ENCODE results near the gene EML4.

EML4 gene

GRCh38 chr2:42197792-42198191, 28.6 kb downstream of the EML4 start:
- DNase-seq = no peak

DNA sequence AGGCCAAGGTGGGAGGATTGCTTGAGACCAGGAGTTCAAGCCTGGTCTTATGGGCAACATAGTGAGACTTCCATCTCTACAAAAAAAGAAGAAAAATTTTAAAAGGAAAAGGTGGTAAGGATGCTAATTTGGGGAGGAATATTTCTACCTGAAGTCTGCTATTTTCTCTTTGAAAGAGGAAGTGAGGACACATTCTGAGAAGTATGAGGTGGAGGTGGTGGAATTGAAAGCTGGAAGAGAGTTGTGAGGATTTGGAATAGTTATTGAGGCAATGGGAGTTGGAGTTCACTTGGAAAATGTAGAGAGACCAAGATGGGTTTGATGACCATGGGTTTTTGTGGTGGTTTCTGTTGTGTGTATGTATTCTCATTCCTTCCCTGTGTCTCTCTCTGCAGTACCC, 29.3 kb downstream of the EML4 start:
- no peak for DNase-seq

GRCh38 chr2:42199002-42199401, 29.8 kb downstream of the EML4 start:
- no peak for DNase-seq

DNA sequence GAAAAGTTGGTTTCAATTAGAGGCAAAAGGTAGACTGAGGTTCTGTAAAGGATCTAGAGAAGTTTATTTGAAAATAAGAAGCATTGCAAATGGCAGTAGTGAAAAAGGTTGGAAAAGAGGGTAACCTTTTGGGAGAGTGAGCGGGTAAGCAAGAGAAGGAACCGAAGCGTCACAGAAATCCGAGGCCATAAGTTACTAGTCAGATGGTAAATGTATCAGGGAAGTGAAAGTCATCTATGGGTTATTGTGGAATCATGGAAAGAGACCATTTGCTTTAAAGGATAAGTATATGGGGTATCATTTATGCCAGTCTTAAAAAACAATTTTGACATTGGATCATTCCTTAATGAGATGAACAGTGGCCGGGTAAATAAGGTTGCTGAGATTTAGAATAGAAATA, 30.5 kb downstream of the EML4 start:
- DNase-seq = no peak

DNA sequence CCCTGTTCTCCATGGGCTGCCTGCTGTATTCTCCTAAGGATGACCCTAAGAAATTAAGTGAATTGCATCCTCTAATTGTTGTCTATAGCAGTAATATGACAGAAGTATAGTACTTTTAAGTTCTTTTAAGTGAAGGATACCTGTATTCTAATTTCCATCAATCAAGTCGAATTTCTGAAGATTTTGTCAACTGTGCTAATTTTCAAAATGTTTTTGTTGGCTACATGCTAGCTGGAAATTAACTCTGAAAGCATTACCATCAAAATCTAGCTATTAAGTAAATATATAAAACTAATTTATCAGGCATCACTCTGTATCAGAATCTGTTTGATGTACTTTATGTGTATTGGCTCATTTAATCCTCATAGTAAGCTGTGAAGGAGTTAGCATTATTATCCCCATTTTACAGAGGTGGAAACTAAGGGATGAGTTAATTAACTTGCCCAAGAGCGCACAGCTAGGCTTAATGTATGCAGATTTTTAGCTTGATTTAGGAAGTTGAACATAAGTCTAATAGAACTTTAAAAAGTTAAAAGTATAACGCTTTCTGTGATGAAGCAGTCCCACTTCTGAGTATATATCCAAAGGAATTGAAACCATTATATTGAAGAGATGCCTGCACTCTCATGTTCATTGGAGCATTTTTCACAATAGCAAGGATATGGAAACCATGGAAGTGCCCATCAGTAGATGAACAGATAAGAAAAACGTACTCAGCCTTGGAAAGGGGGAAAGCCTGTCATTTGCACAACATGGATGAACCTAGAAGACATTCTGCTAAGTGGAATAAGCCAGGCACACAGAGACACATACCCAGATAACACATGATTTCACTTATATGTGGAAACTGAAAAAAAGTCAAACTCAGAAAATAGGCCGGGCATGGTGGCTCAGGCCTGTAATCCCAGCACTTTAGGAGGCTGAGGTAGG, 32.0 kb downstream of the EML4 start:
- DNase-seq = no peak

GRCh38 chr2:42202634-42203008, 33.5 kb downstream of the EML4 start:
- no peak for DNase-seq

GRCh38 chr2:42203792-42204191, 34.6 kb downstream of the EML4 start:
- no peak for DNase-seq

DNA sequence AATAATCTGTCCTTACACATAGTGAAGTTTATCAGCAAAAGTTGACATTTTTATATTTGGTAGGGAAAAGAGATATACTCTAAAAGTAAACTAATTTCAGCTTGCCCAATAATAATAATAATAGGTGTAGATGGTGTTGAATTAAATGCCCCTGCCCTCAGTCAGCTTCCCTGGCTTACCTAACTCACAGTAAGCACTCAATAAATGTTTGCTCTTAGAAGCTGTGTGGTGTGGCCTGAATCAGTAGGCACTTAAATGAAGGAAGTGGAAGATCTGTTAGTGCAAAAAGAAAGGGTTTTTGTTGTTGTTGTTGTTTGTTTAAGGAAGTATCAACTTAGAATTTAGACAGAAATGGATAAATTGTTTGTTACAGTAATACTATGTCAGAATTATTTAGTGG, 36.2 kb downstream of the EML4 start:
- no peak for DNase-seq

- no peak for DNase-seq
Observed at GRCh38 chr2:42207826-42208225, 38.7 kb downstream of the EML4 start.

GRCh38 chr2:42210203-42210602, 41.0 kb downstream of the EML4 start:
- DNase-seq = no peak

DNA sequence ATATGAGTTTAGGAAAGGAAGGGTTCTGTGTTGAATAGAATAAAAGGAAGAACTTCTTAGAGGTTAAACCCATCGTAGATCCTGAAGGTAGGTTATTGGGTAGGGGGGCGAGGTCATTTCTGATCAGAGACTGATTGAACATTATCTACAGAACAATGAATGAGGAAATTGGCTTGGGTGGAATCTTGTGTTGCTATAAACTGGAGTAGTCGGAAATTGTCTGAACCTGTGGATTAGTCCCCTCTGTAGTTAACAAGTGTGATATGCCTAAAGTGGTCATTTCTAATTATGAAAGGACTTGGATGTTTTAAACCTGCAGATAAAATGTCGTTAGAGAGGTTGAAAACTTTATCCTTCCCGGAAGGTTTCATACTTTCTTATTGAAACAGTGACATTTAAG, 42.1 kb downstream of the EML4 start:
- no peak for DNase-seq

- no peak for DNase-seq
Observed at GRCh38 chr2:42214669-42215068, 45.5 kb downstream of the EML4 start.

DNA sequence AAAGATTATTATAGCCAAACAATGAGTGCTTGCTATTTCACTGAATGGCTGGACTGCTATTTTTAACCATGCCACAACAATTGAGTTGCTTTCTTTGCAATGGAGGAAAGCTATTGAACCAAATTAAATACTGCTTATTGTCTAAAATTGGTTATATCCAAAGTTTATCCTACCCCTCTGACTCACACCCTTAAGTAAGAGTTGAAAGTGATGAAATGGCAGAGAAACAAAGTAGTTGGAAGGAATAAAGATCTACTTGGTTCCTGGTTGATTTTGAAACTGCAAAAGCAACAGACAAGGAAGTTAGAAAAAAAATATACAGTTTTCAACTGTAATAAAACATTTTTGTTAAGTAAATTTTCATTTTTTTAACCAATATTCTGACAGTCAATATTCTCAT, 47.5 kb downstream of the EML4 start:
- DNase-seq = no peak

- DNase-seq = no peak
Observed at GRCh38 chr2:42217307-42217706, 48.2 kb downstream of the EML4 start.

- no peak for DNase-seq
Observed at GRCh38 chr2:42217914-42218313, 48.8 kb downstream of the EML4 start.

GRCh38 chr2:42218712-42219111, 49.6 kb downstream of the EML4 start:
- DNase-seq = no peak

- no peak for DNase-seq
Observed at GRCh38 chr2:42219160-42219559, 50.0 kb downstream of the EML4 start.

DNA sequence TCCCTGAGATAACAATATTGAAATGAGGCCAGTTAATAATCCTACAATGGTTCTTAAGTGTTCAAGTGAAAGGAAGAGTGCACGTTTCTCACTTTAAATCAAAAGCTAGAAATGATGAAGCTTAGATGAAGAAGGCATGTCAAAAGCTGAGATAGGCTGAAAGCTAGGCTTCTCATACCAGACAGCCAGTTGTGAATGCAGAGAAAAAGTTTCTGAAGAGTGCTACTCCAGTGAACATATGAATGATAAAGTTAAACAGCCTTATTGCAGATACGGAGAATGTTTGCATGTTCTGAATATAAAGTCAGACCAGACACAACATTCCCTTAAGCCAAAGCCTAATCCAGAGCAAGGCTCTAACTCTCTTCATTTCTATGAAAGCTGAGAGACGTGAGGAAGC, 51.4 kb downstream of the EML4 start:
- no peak for DNase-seq

DNA sequence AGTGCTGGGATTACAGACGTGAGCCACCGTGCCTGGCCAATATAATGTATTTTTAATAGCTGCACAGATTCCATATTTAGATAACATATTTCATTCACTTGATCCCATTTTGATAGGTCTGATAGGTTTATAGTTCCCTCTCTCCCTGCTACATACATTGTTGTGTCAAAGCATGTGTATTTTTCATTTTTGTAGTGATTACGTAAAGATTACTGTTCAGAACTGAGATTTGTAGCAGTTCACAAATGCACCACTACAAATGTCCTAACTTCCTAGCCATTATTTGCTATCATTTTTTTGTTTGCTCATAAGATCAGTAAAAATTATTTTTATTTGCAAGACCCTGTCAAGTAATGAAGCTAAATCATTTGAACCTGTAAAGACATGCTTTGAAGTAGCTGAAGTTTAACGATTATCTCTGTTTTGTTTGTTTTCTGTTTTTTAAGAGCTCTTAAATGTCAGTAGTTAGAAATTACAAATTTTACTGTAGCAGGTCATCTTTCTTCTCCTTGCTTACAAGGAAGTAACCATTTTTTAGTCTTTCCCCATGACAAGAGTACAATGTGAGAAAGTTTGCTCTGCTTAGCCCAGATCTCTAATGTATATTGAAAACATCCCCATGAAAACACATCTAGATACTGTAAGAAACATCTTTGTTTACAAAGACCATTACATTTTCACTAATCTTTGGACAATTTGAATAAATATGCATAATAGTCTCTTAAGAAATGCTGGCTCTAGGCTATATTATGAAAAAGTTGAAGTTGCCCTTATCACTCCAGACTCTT, 54.1 kb downstream of the EML4 start:
- DNase-seq = no peak

DNA sequence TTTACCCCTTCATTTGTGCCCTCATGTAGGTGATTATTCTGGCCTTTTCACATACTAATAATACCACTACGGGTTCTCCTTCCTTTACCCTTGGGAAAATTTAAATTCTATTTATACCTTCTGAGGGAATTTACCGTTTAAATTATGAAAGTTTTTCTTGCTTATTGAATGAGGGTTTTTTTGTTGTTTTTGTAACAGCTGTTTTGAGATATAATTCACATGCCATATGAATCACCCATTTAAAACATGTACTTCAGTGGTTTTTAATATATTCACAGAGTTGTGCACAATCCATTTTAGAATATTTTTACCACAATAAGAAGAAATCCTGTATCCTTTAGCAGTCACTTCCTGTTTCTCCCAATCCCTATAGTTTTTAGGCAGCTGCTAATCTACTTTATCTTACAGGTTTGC, 54.7 kb downstream of the EML4 start:
- DNase-seq = no peak

DNA sequence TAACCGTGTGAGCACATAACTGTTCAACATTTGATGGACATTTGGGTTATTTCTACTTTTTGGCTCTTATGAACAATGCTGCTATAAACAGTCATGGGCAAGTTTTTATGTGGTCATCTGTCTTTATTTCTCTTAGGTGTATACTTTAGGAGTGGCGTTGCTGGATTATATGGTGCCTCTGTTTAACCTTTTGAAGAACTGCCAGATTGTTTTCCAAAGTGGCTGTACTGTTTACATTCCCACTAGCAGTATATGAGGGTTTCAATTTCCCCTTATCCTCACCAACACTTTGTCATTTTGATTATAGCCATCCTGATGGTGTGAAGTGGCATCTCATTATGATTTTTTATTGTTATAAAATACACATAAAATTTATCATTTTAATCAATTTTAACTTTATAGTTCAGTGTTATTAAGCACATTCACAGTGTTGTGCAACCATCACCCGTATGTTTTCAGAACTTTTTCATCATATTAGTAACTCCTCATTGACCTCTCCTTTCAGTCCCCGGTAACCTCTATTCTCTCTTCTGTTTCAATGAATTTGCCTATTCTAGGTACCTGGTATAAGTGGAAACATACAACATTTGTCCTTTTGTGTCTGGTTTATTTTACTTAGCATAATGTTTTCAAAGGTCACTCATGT, 55.4 kb downstream of the EML4 start:
- no peak for DNase-seq

DNA sequence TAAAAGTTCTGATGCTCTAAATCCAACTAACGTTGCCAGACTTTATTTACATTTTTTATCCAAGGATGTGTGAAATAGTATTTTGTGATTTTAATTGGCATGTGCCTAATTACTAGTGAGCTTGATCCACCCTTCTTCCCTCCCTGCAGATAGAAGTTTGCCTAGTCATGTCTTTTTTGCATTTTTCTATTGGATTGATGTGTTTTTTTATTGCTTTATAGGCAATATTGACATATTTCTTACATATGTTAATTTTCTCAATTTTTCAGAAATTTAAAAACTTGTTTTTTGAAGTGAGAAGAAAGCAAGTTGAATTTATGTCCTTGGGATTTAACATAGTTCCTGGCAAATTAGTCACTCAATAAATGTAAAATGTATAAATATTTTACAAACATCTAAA, 56.4 kb downstream of the EML4 start:
- no peak for DNase-seq

GRCh38 chr2:42227491-42227890, 58.3 kb downstream of the EML4 start:
- DNase-seq = peak in 2 of 6 experiments; percentile 6 to 11

GRCh38 chr2:42228101-42228500, 58.9 kb downstream of the EML4 start:
- DNase-seq = no peak
